Activated CD8-positive, alpha-beta T cell treated with anti-CD3 and anti-CD28 coated beads, Interleukin-2, amount 10 ng/mL, durations not matched to agents 7 days and 5 days (primary cell): Measurements from ENCODE around the gene AK3. TPM values are rescaled to one million over a fixed set of nuclear protein-coding genes. Genes with fewer than 3 reads are reported as not detected.
"Not testable (repeated sequence)": the region's sequence is repeated elsewhere in the genome, so short reads cannot be mapped to it uniquely, and the experiment has no call there.

Experiments
- ATAC-seq: fragments of 150-1000 bp; cut with Tn5 transposase; one replicate; pipeline ENCODE4 v1.10.0; 2021; ENCODE audit warnings: moderate library complexity
- CTCF ChIA-PET: fragments of 350-600 bp; sonication (Branson Sonifier 250); formaldehyde crosslinking; loops from one replicate; lab custom pipeline; 2021; ENCODE audit warnings: antibody characterized with exemption; lab: Charles Lee
- POLR2A ChIA-PET: fragments of 350-600 bp; sonication (Branson Sonifier 250); formaldehyde crosslinking; loops from one replicate; lab custom pipeline; 2021; ENCODE audit warnings: antibody characterized with exemption; lab: Charles Lee
- DNase-seq: peaks from one replicate; pipeline ENCODE4 v3.0.0-alpha.2; 2020
- H3K27ac Mint-ChIP-seq: one replicate; pipeline ENCODE4 v1.8.0; 2021; ENCODE audit warnings: mild to moderate bottlenecking, mixed read lengths
- H3K27me3 Mint-ChIP-seq: one replicate; pipeline ENCODE4 v1.8.0; 2021; ENCODE audit warnings: low read depth, mixed read lengths
- H3K36me3 Mint-ChIP-seq: one replicate; pipeline ENCODE4 v1.8.0; 2021; ENCODE audit warnings: low read depth, mixed read lengths
- H3K4me1 Mint-ChIP-seq: one replicate; pipeline ENCODE4 v1.8.0; 2021; ENCODE audit warnings: low read depth, mixed read lengths
- H3K4me3 Mint-ChIP-seq: one replicate; pipeline ENCODE4 v1.8.0; 2021; ENCODE audit warnings: mild to moderate bottlenecking, mixed read lengths
- H3K9me3 Mint-ChIP-seq: one replicate; pipeline ENCODE4 v1.8.0; 2022; ENCODE audit warnings: mixed read lengths; ENCODE audit not compliant: insufficient read depth
- total RNA-seq, 2 experiments: library from RNA; stranded (reverse); gene quantifications; one replicate each; pipeline ENCODE4 v1.2.3, GENCODE V29; 2021

Gene AK3
- total RNA-seq, 2 experiments from 2014 or later, result 34.8 to 35.4 TPM

DNA sequence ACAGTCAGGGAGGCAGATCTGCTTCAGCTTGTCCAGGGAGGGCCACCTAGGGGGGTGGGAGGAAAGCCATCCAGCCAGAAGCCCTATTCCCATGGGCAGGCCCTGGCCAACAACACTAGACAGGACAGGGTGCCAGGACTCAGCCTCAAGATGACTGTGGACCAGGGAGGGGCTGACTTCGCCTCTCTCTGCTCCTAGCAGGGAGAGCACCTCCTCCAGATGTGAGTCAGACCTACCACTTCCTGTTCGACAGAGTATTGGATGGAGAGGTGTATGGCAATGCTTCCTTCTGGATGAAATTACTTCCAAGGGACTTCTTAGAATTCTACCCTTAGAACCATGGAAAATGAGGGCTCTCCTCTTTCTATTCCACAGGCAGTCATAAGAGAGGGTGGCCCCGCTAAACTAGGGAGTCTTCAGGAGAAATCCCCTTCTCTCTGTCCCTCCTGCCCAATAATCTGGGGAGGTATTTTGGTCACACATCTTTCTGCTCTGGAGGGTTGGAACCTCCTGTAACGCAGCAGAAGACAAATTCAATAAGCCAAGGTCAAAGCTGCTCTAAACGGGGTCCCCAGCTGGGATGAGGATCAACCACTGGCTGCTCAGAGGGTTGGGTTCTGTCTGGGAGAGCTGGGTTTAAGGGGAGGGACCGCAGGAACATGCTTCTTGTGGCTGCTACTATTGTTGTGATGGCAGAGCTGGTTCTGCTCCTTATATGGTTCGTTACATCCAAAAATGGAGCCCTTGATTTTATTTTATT is 28.5 kb upstream of the AK3 start:
- Mint-ChIP-seq H3K9me3 (no peaks in the 10 kb centered on the region), H3K27ac (no peak overlapping the region), H3K4me1 (peaks cover 4% of the 10 kb centered on the region), H3K36me3 (no peaks in the 10 kb centered on the region), H3K27me3 (no peaks in the 10 kb centered on the region), H3K4me3 (no peak overlapping the region)
- ATAC-seq (no peak), DNase-seq (no peak)
- CTCF ChIA-PET, result interaction anchor here (0.7 to 1.5 kb wide), 2 partner anchors 11 to 218 kb away, joined by 3 to 4 read pairs; no protein-coding TSS in a partner anchor
- POLR2A ChIA-PET, result no interaction called here

DNA sequence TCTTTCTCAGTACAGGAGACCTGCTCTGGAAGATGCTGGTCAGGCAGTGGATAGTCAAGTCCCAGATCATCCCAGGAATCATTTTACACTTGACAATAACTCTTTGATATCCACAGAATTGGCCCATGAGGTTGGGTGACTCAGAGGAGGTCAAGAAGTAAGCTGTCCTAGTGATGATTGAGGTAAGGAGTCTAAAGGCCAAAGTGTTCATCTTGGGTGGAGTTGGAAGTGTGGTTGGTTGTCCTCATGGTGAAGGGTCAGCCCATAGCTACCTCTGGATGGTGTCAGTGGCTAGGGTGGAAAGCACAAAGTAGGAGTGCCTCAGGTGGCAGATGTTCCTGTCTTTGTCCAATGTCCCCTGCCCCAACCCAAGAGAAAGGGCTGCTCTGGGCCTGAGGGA is 27.7 kb upstream of the AK3 start:
- ChIA-PET CTCF (no interaction called here), POLR2A (no interaction called here)
- Mint-ChIP-seq H3K36me3 (no peaks in the 10 kb centered on the region), H3K27ac (no peak overlapping the region), H3K4me1 (peaks cover 4% of the 10 kb centered on the region), H3K9me3 (no peaks in the 10 kb centered on the region), H3K4me3 (no peak overlapping the region), H3K27me3 (no peaks in the 10 kb centered on the region)
- DNase-seq (no peak), ATAC-seq (no peak)

DNA sequence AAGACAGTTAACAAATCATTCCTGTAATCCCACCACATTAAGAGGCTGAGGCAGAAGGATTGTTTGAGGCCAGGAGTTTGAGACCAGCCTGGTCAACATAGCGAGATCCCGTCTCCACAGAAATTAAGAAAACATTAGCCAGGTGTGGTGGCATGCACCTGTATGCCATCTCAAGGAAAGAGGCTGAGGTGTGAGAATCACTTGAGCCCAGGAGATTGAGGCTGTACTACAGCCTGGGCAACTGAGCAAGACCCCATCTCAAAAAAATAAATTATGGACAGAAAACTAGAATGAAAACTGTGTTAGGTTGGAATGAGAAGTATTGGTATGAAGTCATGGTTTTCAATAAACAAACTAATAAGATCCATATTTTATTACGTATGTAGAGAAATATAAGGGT is 23.0 kb upstream of the AK3 start:
- CTCF ChIA-PET, result interaction anchor here (1.2 to 3.9 kb wide), 7 partner anchors 26 to 589 kb away, joined by 3 to 51 read pairs (median 6); partner anchors contain the start of gene JAK2
- DNase-seq (no peak), ATAC-seq (no peak)
- Mint-ChIP-seq H3K27ac (no peak overlapping the region), H3K36me3 (no peaks in the 10 kb centered on the region), H3K27me3 (peaks cover 15% of the 10 kb centered on the region), H3K4me1 (peaks cover 21% of the 10 kb centered on the region), H3K9me3 (no peaks in the 10 kb centered on the region), H3K4me3 (no peak overlapping the region)
- POLR2A ChIA-PET, result no interaction called here

DNA sequence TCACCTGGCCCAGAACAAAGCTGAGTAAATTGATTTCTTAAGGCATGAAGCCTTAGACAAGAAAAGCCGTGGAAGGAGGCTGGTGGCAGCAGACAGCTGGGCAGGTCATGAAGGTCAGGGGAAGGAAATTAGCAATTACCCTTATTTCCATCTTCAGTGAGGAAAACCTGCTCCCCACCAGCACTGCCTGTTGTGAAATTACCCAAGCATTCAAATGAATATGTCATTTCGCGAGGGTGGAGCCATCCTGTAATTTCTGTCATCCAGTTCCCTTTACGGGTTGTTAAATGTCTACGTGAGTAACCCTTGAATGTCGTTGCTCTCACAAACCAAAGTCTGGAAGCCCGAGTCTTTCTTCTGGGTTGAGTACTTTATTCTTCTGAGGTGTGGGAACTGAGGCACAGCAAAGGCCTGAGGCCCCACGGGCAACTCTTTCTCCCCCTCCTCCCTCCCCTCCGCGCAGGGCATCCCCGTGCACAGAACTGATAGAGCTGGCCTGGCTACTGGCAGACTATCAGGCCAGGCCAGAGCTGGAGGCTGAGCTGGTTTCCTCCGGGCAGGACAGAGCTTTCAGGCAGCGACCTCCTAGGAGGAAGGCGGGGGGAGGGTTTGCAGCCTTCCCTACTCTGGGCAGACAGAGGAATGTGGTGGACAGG is 22.0 kb upstream of the AK3 start:
- ChIA-PET CTCF (interaction anchor here (0.6 to 6.0 kb wide), 47 partner anchors 8 to 827 kb away, joined by 3 to 51 read pairs (median 4); partner anchors contain the start of genes INSL6, JAK2 and RCL1), POLR2A (interaction anchor here (0.6 to 0.7 kb wide), 2 partner anchors 223 to 1669 kb away, joined by 3 read pairs; no protein-coding TSS in a partner anchor)
- Mint-ChIP-seq H3K27me3 (peaks cover 15% of the 10 kb centered on the region), H3K9me3 (no peaks in the 10 kb centered on the region), H3K36me3 (no peaks in the 10 kb centered on the region), H3K27ac (peak overlapping the region; percentile 62), H3K4me1 (peaks cover 20% of the 10 kb centered on the region), H3K4me3 (peak overlapping the region; percentile 50)
- peak; percentile 14 for ATAC-seq
- DNase-seq, result no peak

DNA sequence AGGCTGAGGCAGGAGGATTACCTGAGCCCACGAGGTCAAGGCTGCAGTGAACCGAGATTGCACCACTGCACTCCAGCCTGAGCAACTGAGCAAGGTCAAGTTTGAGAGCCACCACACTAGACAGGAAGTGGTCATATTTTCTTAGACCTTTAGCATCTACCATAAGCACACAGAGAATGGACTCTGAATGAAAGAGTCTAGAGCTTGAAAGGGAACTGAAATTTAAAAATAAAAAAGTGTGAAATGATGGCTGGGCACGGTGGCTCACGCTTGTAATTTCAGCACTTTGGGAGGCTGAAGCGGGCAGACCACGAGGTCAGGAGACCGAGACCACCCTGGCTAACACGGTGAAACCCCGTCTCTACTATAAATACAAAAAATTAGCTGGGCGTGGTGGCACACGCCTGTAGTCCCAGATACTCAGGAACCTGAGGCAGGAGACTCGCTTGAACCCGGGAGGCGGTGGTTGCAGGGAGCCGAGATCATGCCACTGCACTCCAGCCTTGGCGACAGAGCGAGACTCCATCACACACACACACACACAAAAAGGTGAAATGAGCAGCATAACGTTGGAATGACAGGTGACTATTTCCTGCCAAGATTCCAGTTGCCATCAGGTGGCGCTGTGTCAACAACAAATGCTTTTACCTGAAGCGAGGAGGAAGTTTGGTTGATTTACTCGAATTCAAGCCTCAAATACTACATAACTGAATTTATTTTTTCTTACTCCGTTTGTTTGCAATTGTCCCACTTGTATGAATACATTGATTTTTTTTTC is 21.3 kb upstream of the AK3 start:
- ChIA-PET CTCF (interaction anchor here (0.7 to 6.0 kb wide), 50 partner anchors 9 to 827 kb away, joined by 3 to 51 read pairs (median 4); partner anchors contain the start of genes INSL6, JAK2 and RCL1), POLR2A (interaction anchor here (0.6 to 1.1 kb wide), 4 partner anchors 35 to 1670 kb away, joined by 3 to 4 read pairs (median 3); partner anchors contain the start of gene JAK2)
- H3K27me3 Mint-ChIP-seq, result peaks cover 15% of the 10 kb centered on the region
- peaks cover 20% of the 10 kb centered on the region for H3K4me1 Mint-ChIP-seq
- ATAC-seq (peak; percentile 81), DNase-seq (peak; percentile 90)
- no peaks in the 10 kb centered on the region for H3K9me3 Mint-ChIP-seq
- peak overlapping the region; percentile 62 for H3K27ac Mint-ChIP-seq
- H3K36me3 Mint-ChIP-seq, result no peaks in the 10 kb centered on the region
- H3K4me3 Mint-ChIP-seq, result peak overlapping the region; percentile 50

DNA sequence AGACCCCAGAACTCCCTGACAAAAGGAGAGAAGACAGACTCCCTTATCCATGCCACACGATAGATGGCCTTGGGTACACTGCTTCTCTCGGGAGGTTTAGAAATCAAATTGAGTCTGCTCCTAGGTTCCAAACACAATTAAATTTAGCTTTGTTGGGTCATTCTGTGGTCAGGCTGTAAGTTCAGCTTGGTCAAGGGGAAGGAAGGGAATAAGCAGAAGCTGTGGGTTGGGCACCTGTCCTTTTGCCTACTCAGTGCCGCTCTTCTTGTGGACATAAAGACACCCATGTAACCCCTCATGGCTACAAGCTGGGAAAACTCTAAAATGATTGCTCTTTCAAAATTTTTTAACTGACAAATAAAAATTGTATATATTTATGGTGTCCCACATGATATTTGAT is 19.1 kb upstream of the AK3 start:
- POLR2A ChIA-PET, result no interaction called here

DNA sequence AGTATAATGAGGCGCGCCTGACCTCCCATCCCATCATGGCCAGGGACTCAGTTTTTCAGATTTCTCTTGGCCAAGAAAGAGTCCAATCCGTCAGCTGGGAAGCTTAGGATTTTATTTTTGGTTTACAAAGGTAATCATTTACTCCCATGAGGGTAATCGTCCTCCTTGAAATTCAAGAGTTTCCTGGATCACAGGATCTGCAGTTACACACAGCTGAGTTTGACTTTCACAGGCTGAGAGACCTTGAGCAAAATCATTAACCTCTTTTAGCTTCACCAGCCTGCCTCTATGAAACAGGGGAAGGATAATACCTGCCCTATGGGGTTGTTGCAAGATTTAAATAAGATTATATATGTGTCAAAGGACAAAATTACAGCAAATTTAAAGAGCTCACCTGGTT is 15.4 kb upstream of the AK3 start:
- Mint-ChIP-seq H3K4me1 (peaks cover 3% of the 10 kb centered on the region), H3K4me3 (no peak overlapping the region), H3K36me3 (no peaks in the 10 kb centered on the region), H3K27ac (no peak overlapping the region), H3K9me3 (no peaks in the 10 kb centered on the region), H3K27me3 (peaks cover 16% of the 10 kb centered on the region)
- POLR2A ChIA-PET, result interaction anchor here (1.3 kb wide), 1 partner anchor 229 kb away, joined by 5 read pairs; the partner anchor contains the start of gene JAK2
- ATAC-seq (no peak), DNase-seq (no peak)
- CTCF ChIA-PET, result interaction anchor here (0.9 to 6.7 kb wide), 4 partner anchors 15 to 233 kb away, joined by 3 to 89 read pairs (median 3); partner anchors contain the start of genes AK3 and JAK2

More for the DNA sequence above, 19.1 kb upstream of the AK3 start:
- Mint-ChIP-seq H3K36me3 (no peaks in the 10 kb centered on the region), H3K4me1 (peaks cover 20% of the 10 kb centered on the region), H3K4me3 (no peak overlapping the region), H3K9me3 (no peaks in the 10 kb centered on the region), H3K27me3 (peaks cover 17% of the 10 kb centered on the region), H3K27ac (no peak overlapping the region)
- CTCF ChIA-PET, result interaction anchor here (0.8 to 6.7 kb wide), 24 partner anchors 10 to 840 kb away, joined by 3 to 89 read pairs (median 6); partner anchors contain the start of genes AK3, CD274, INSL6 and JAK2
- DNase-seq, result no peak
- no peak for ATAC-seq

DNA sequence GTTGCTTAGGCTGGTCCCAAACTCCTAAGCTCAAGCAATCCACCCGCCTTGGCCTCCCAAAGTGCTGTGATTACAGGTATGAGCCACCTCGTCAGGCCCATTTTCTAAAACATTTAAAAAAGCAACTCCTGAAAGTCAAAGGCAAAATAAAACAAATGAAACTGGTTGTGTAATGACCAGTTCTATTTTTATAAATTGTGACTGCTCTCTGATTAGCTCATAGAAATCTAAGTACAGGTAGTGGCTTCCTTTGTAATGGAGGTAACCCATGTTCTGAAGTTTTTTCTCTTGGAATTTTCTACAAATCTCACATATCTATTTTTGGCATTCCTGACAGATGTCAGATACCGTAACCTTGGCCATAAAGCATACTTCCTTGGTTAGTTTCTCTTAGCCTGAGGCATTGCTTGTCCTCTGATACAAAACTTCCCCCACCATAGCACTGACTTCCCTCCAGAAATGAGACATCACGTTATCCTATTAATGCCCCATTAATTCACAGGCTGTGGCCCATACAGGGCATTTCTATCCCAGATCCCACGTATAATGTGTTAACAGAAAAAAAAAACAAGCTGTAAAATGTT is 14.1 kb upstream of the AK3 start:
- Mint-ChIP-seq H3K4me1 (peaks cover 3% of the 10 kb centered on the region), H3K27me3 (peaks cover 7% of the 10 kb centered on the region), H3K36me3 (no peaks in the 10 kb centered on the region), H3K4me3 (no peak overlapping the region), H3K9me3 (no peaks in the 10 kb centered on the region), H3K27ac (no peak overlapping the region)
- ChIA-PET CTCF (interaction anchor here (1.1 to 6.7 kb wide), 3 partner anchors 11 to 234 kb away, joined by 3 to 89 read pairs (median 3); partner anchors contain the start of gene JAK2), POLR2A (no interaction called here)
- DNase-seq, result no peak
- ATAC-seq, result no peak

DNA sequence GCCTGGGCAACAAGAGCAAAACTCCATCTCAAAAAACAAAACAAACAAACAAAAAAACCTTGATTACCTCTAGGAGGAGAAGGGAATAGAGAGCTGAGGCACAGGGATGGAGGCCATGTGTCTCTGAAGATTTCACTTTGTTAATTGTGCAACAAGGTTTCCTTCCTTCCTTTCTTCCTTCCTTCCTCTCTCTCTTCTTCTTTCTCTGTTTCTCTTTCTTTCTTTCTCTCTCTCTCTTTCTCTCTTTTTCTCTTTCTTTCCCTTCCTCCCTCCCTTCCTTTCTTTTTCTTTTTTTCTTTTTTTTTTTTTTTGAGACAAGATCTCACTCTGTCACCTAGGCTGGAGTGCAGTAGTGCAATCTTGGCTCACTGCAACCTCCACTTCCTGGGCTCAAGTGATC is 13.5 kb upstream of the AK3 start:
- H3K27ac Mint-ChIP-seq, POLR2A ChIA-PET, ATAC-seq, H3K4me1 Mint-ChIP-seq, DNase-seq, H3K36me3 Mint-ChIP-seq, H3K27me3 Mint-ChIP-seq, H3K4me3 Mint-ChIP-seq, H3K9me3 Mint-ChIP-seq: not testable (repeated sequence)
- CTCF ChIA-PET, result interaction anchor here (1.1 to 6.7 kb wide), 3 partner anchors 10 to 235 kb away, joined by 3 to 89 read pairs (median 3); partner anchors contain the start of gene JAK2

DNA sequence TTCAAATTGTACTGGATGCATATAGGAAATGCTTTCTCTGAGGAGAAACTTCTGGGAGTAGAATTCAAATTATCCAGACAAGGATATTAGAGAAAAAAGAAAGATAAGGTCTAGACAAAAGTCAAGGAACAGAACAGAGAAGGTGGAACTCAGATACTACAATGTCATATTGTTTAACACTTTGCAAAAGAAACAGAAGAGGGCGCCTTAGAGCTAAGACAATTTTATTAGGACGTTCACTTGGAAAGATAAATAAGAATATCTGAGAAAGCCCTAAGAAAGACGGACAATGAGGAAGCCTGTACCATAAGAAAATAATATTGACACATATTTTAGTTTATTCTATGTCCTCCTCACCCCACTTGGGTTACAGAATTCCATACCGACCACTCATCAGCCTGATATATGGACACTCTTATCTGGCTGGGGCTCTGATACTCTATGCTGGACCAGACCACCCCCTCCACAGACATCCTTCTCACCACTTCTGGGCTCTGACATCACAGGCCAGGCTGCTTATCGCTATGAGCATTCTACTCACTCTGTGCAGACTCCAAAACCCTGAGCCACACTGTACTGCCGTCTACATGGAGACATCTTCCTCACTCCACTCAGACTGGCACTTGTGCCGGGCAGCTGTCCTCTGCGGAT is 9.1 kb upstream of the AK3 start:
- no peaks in the 10 kb centered on the region for H3K9me3 Mint-ChIP-seq
- POLR2A ChIA-PET, result interaction anchor here (1.8 kb wide), 1 partner anchor 9 kb away, joined by 9 read pairs; the partner anchor contains the start of gene AK3
- ATAC-seq, result peak; percentile 68
- no peak for DNase-seq
- H3K36me3 Mint-ChIP-seq, result no peaks in the 10 kb centered on the region
- CTCF ChIA-PET, result interaction anchor here (0.6 to 2.3 kb wide), 15 partner anchors 9 to 690 kb away, joined by 3 to 14 read pairs (median 3); partner anchors contain the start of gene AK3
- no peak overlapping the region for H3K27ac Mint-ChIP-seq
- peaks cover 2% of the 10 kb centered on the region for H3K27me3 Mint-ChIP-seq
- H3K4me1 Mint-ChIP-seq, result peaks cover 2% of the 10 kb centered on the region
- no peak overlapping the region for H3K4me3 Mint-ChIP-seq
